HG03565 (cell line): ENCODE results near the gene CCNO.

Source experiments
- ATAC-seq: cut with Tn5 transposase; IDR thresholded peaks from one replicate; pipeline ENCODE4 v1.9.1; 2021; ENCODE audit warnings: mild to moderate bottlenecking, moderate library complexity; ENCODE audit not compliant: unreplicated experiment

Gene CCNO

GRCh38 chr5:55223812-55224240 lies 9.6 kb downstream of the CCNO start:
- ATAC-seq, result no peak

- no peak for ATAC-seq
These were observed 10.2 kb downstream of the CCNO start for GRCh38 chr5:55222985-55223811.

- no peak for ATAC-seq
These were observed 11.1 kb downstream of the CCNO start for GRCh38 chr5:55222092-55222984.

GRCh38 chr5:55220433-55221185 lies 12.8 kb downstream of the CCNO start:
- ATAC-seq, result no peak

GRCh38 chr5:55219770-55220169 lies 13.6 kb downstream of the CCNO start:
- no peak for ATAC-seq

GRCh38 chr5:55218967-55219366 lies 14.4 kb downstream of the CCNO start:
- no peak for ATAC-seq

GRCh38 chr5:55211184-55211874 lies 22.1 kb downstream of the CCNO start:
- no peak for ATAC-seq

GRCh38 chr5:55205001-55205400 lies 28.4 kb downstream of the CCNO start:
- ATAC-seq, result no peak

GRCh38 chr5:55191165-55191564 lies 42.2 kb downstream of the CCNO start:
- ATAC-seq, result no peak

- no peak for ATAC-seq
These were observed 44.5 kb downstream of the CCNO start for GRCh38 chr5:55188656-55189540.

- no peak for ATAC-seq
These were observed 46.0 kb downstream of the CCNO start for GRCh38 chr5:55187370-55187769.
